LNCaP clone FGC (cell line): ENCODE measurements around the gene GNGT2.

Source experiments
- DNase-seq: peaks from one replicate; pipeline ENCODE4 v3.0.0-alpha.2; 2011; ENCODE audit warnings: low read depth
- H3K4me3 ChIP-seq: 2 replicates; pipeline ENCODE4 v1.5.1; 2011; ENCODE audit warnings: mild to moderate bottlenecking, low read depth, low read length, control low read depth
- CTCF ChIP-seq: IDR thresholded peaks from 2 replicates; pipeline ENCODE4 v1.5.1; 2012; ENCODE audit warnings: mild to moderate bottlenecking; ENCODE audit not compliant: control insufficient read depth, insufficient read depth; ENCODE audit errors: extremely low read depth

Gene GNGT2

GRCh38 chr17:49210158-49211029 lies at the start of gene GNGT2, which contains the start of gene ABI3:
GNGT2 (minus strand) TSS chr17:49210574; CDS start chr17:49207422, 3,152 bp downstream.
ABI3 (plus strand) TSS chr17:49210707; CDS start chr17:49210725, 18 bp downstream.
- no peak for TF ChIP-seq CTCF
- H3K4me3 ChIP-seq: no peak within 1 kb of the TSS
- no peak for DNase-seq

GRCh38 chr17:49259663-49260010 lies 49.3 kb upstream of the GNGT2 start:
- TF ChIP-seq CTCF: no peak
- DNase-seq: no peak
- no peak overlapping the region for H3K4me3 ChIP-seq

DNA sequence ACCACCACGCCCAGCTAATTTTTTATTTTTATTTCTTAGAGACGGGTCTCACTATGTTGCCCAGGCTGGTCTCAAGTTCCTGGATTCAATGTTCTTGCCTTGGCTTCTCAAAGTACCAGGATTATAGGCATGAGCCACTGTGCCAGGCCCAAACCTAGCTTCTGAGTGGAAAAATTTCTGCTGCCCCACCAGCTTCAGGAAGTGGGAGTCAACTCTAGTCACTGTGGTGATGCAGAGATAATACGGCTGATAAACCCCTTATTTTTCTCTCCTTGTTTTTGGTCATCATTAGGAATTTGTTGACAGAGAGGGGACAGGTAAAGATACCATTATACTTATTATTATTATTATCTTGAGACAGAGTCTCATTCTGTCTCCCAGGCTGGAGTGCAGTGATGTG lies 48.0 kb upstream of the GNGT2 start:
- no peak for DNase-seq

DNA sequence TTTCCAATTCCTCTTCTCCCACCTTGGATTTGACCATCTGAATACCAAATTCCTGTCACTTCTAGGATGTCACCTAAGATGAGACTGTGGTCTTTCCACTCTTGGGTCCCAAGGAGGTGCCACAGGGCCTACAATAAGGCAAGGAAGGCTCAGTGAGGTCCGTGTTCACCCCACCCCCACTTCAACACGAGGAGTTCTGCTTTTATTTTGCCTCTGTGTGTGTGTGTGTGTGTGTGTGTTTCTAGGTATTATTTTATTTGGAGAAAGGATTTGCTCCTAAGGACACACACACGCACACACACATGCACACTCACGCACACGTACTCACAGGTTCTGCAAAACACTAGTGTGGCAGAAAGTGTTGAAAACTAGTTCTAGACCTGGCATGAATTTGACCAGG lies 44.8 kb upstream of the GNGT2 start:
- TF ChIP-seq CTCF: no peak
- DNase-seq: no peak
- H3K4me3 ChIP-seq: no peak overlapping the region

More for the DNA sequence above, 48.0 kb upstream of the GNGT2 start:
- TF ChIP-seq CTCF: no peak
- no peak overlapping the region for H3K4me3 ChIP-seq

GRCh38 chr17:49254066-49254465 lies 43.7 kb upstream of the GNGT2 start:
- TF ChIP-seq CTCF: no peak
- no peak overlapping the region for H3K4me3 ChIP-seq
- no peak for DNase-seq

DNA sequence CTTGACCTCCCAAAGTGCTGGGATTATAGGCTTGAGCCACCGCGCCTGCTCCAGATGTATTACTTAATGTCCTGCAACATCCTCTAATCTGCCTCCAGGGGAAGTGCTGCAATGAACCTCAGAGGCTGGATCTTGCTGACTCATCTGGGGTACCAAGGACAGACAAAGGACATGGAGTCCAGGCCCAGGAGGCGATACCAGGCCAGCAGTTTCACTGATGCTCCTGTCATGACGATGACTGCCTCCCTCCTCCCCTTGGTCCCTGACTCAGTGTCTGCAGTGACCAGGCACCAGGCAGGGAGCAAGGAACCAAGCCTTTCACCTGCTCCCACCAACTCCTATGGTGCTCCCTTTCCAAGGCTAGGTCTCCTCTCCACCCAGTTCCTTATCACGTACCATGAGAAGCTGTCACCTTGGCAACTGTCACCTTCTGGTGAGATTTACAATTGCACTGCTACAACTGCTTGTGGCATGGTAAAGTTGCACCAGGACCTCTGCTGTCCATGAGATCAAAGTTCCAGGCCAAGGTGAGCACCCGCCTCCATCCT lies 41.8 kb upstream of the GNGT2 start:
- H3K4me3 ChIP-seq: no peak overlapping the region
- no peak for DNase-seq
- TF ChIP-seq CTCF: no peak
